Hepatocyte (in vitro differentiated cells): ENCODE results near the gene PTTG1IP2. TPM values are rescaled to one million over a fixed set of nuclear protein-coding genes. Genes with fewer than 3 reads are reported as not detected.
A peak's percentile ranks its signal among the peaks of the same experiment; 100 is the strongest.

Experiments used
- DNase-seq: peaks from one replicate; pipeline ENCODE4 v3.0.0-alpha.2; 2016; ENCODE audit warnings: low spot score
- H2AFZ ChIP-seq: fragments of 200-600 bp; sonication (generic); 2 replicates; pipeline ENCODE4 v1.6.0; 2016; ENCODE audit warnings: antibody characterized with exemption, mild to moderate bottlenecking
- H3K27ac ChIP-seq: fragments of 200-600 bp; sonication (generic); 2 replicates; pipeline ENCODE4 v1.5.1; 2016; ENCODE audit warnings: mild to moderate bottlenecking
- H3K27me3 ChIP-seq: fragments of 200-600 bp; sonication (generic); 2 replicates; pipeline ENCODE4 v1.6.1; 2016
- H3K36me3 ChIP-seq: fragments of 200-600 bp; sonication (generic); replicated peaks from 2 replicates; pipeline ENCODE4 v1.5.1; 2016; ENCODE audit warnings: low read depth; ENCODE audit not compliant: insufficient read depth
- H3K4me1 ChIP-seq: fragments of 200-600 bp; sonication (generic); 2 replicates; pipeline ENCODE4 v1.5.1; 2016; ENCODE audit warnings: mild to moderate bottlenecking, moderate library complexity; ENCODE audit not compliant: insufficient read depth
- H3K4me2 ChIP-seq: fragments of 200-600 bp; sonication (generic); 2 replicates; pipeline ENCODE4 v1.6.0; 2016
- H3K4me3 ChIP-seq: fragments of 200-600 bp; sonication (generic); 2 replicates; pipeline ENCODE4 v1.5.1; 2016; ENCODE audit warnings: mild to moderate bottlenecking
- H3K79me2 ChIP-seq: fragments of 200-600 bp; sonication (generic); 2 replicates; pipeline ENCODE4 v1.6.0; 2017; ENCODE audit warnings: mild to moderate bottlenecking
- H3K9me2 ChIP-seq: fragments of 200-600 bp; sonication (generic); replicated peaks from 2 replicates; pipeline ENCODE4 v1.6.0; 2017; ENCODE audit warnings: mild to moderate bottlenecking; ENCODE audit not compliant: insufficient read depth
- H3K9me3 ChIP-seq: fragments of 200-600 bp; sonication (generic); 2 replicates; pipeline ENCODE4 v1.5.1; 2016; ENCODE audit warnings: low read depth, mild to moderate bottlenecking
- H4K20me1 ChIP-seq: fragments of 200-600 bp; sonication (generic); 2 replicates; pipeline ENCODE4 v1.6.0; 2016; ENCODE audit warnings: mild to moderate bottlenecking; ENCODE audit not compliant: insufficient read depth, poor library complexity, severe bottlenecking
- EZH2 ChIP-seq: fragments of 200-600 bp; sonication (generic); IDR thresholded peaks from 2 replicates; pipeline ENCODE4 v1.6.1; 2016; ENCODE audit warnings: antibody characterized with exemption, mild to moderate bottlenecking, borderline replicate concordance
- EZH2phosphoT487 ChIP-seq: fragments of 200-600 bp; sonication (generic); IDR thresholded peaks from one replicate; pipeline ENCODE4 v1.6.1; 2018; ENCODE audit warnings: antibody characterized with exemption, mild to moderate bottlenecking, low read depth, moderate library complexity; ENCODE audit not compliant: unreplicated experiment, severe bottlenecking
- WGBS: methylation state at CpG from one replicate; pipeline ENCODE4 v1.1.6; 2016; ENCODE audit warnings: low lambda C conversion rate; ENCODE audit errors: missing lambda C conversion rate; 5-methylcytosine and 5-hydroxymethylcytosine counted together
- polyA plus RNA-seq: library from polyadenylated mRNA; unstranded; fragments of >200 nt; fragmentation: Nextera tagmentation; extraction: Ambion mirVana; gene quantifications from 2 replicates; pipeline ENCODE4 v1.2.1, GENCODE V29; 2016
- total RNA-seq: library from RNA; depleted of rRNA; stranded (reverse); fragments of >200 nt; gene quantifications from 2 replicates; pipeline ENCODE4 v1.2.3, GENCODE V29; 2014
- TF ChIP-seq, protein P1 (sequence below): fragments of 200-600 bp; sonication (generic); IDR thresholded peaks from 2 replicates; pipeline ENCODE4 v1.5.1; 2016; ENCODE audit warnings: antibody characterized with exemption, mild to moderate bottlenecking; ENCODE audit not compliant: poor library complexity

PTTG1IP2 gene
- total and polyA plus RNA-seq, 2 experiments from 2014 or later, result 0.63 TPM; not detected in 1

DNA sequence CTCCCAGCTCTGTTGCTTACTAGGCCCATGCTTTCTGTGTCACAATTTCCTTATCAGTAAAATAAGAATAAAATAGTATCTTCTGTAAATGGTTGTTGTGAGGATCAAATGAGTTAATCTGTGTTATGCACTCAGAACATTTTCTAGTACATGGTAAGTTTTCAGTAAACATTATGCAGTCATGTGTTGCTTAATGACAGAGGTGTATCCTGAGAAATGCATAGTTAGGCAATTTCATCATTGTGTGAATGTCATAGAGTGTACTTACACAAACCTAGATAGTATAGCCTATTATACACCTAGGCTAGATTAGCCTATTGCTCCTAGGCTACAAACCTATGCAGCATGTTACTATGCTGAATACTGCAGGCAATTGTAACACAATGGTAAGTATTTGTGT, 4.4 kb downstream of the PTTG1IP2 start:
- Histone ChIP-seq H3K36me3 (no peaks in the 10 kb centered on the region), H2AFZ (no peak overlapping the region), H3K4me2 (no peak overlapping the region), H3K27me3 (no peaks in the 10 kb centered on the region), H4K20me1 (no peaks in the 10 kb centered on the region), H3K79me2 (no peaks in the 10 kb centered on the region), H3K4me3 (no peak overlapping the region), H3K9me3 (no peaks in the 10 kb centered on the region), H3K9me2 (no peaks in the 10 kb centered on the region), H3K27ac (peak overlapping the region; percentile 15), H3K4me1 (no peaks in the 10 kb centered on the region)
- TF ChIP-seq EZH2 (no peak), EZH2phosphoT487 (no peak)
- TF ChIP-seq, protein P1, sequence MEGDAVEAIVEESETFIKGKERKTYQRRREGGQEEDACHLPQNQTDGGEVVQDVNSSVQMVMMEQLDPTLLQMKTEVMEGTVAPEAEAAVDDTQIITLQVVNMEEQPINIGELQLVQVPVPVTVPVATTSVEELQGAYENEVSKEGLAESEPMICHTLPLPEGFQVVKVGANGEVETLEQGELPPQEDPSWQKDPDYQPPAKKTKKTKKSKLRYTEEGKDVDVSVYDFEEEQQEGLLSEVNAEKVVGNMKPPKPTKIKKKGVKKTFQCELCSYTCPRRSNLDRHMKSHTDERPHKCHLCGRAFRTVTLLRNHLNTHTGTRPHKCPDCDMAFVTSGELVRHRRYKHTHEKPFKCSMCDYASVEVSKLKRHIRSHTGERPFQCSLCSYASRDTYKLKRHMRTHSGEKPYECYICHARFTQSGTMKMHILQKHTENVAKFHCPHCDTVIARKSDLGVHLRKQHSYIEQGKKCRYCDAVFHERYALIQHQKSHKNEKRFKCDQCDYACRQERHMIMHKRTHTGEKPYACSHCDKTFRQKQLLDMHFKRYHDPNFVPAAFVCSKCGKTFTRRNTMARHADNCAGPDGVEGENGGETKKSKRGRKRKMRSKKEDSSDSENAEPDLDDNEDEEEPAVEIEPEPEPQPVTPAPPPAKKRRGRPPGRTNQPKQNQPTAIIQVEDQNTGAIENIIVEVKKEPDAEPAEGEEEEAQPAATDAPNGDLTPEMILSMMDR, result no peak
- DNase-seq, result no peak

DNA sequence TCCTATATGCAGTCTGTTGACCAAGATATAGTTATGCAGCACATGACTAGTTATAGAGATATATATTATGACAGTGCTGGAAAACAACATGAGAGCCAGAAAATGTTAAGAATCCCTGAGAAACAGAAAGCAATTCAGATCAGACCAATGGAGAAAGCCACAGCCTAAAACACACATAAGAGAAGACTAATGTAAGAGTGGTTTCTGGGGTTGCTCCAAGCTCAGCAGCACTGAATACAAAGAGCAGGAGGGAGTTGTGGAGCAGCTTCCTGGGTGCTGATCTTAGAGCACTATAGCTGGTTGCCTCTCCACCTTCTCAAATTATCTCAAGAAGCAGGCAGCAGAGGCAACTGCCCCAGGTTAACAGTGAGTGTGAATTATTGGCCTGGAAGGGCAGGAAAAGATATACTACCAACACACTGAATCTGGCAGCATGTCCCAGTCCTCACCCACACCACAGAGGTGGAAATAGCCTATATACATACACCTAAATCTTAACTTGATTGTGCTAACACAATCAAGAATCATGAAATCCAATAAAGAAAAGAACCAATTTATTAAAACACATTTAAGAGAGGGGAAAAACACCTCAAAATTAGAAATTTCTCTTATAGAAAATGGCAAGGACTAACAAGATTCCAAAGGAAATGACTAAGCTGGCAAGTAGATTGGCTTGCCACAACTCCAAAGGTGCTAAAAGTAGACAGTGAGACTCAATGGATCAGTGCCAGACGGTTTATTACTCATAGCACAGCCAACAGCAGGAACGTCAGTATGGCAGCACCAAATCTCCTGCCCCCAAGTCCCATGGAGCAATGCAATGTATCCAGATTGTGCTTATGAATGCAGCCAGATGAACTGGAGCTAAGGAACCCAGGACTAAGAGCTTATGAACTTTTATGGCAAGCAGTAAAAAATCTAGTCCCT, 5.1 kb downstream of the PTTG1IP2 start:
- H2AFZ ChIP-seq, result no peak overlapping the region
- WGBS, result 85% methylated on average over 2 of the region's 2 CpGs
- H3K4me1 ChIP-seq, result no peaks in the 10 kb centered on the region

DNA sequence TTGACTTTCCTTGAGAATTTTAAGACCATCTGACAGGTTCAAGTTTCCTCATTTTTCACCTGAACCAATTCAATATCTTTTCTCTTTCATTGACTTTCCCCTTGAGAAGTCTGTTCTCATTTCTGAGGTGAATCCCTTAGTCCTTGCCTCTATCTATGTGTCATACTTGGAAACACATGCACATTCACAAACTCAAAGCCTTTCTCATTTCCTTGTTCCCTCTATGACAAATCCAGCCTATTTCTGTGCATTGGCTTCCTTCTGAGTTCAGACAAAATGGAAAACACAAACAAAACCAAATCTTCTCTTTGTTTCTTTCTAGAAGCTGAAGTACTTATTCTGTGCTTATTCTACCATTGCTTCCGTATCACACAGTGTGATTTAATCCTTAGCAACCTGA, 13.8 kb downstream of the PTTG1IP2 start:
- WGBS, result 91% methylated on average over 1 of the region's 1 CpG
- Histone ChIP-seq H2AFZ (no peak overlapping the region), H3K4me1 (no peaks in the 10 kb centered on the region), H3K27me3 (no peaks in the 10 kb centered on the region), H3K4me2 (no peak overlapping the region), H3K9me3 (no peaks in the 10 kb centered on the region), H4K20me1 (no peaks in the 10 kb centered on the region), H3K79me2 (no peaks in the 10 kb centered on the region), H3K27ac (no peak overlapping the region), H3K9me2 (no peaks in the 10 kb centered on the region), H3K36me3 (no peaks in the 10 kb centered on the region), H3K4me3 (no peak overlapping the region)
- DNase-seq, result no peak
- TF ChIP-seq EZH2phosphoT487 (no peak), EZH2 (no peak)
- TF ChIP-seq, protein P1, result no peak

More for the DNA sequence above, 5.1 kb downstream of the PTTG1IP2 start:
- Histone ChIP-seq H3K27me3 (no peaks in the 10 kb centered on the region), H3K27ac (peak overlapping the region; percentile 15), H3K9me2 (no peaks in the 10 kb centered on the region), H3K4me3 (no peak overlapping the region), H4K20me1 (no peaks in the 10 kb centered on the region), H3K36me3 (no peaks in the 10 kb centered on the region), H3K9me3 (no peaks in the 10 kb centered on the region), H3K4me2 (no peak overlapping the region), H3K79me2 (no peaks in the 10 kb centered on the region)
- no peak for DNase-seq
- TF ChIP-seq, protein P1, result no peak
- TF ChIP-seq EZH2phosphoT487 (no peak), EZH2 (no peak)
